ENCODE data around the gene TTYH2. TPM values are rescaled to one million over a fixed set of nuclear protein-coding genes. Genes with fewer than 3 reads are reported as not detected.

The TTYH2 gene
- total and polyA plus RNA-seq, 10 of the 15 experiments (the other 5 are each of a cell fraction or from before 2014, with no cell fraction given): 0.26 to 25.2 (median 6.6) TPM

DNA sequence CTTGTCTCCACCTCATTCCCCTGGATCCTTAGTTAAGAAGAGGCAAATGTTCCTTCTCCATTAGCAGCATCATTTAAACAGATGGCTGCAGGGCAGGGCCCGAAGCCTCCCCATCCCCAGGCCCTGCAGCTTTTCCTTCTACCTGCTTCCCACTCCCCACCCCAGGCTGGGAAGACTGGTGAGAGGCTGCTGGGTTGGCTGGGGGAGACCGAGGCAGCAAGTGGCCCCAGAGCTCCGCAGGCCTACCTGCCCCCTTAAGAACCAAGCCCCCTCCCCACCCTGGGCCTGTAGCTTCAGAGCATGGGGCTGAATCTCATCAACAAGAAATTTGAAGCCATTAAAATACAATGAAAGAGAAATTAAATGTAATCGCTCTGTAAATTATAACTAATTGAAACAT, 32.0 kb upstream of the TTYH2 start:
- ChIA-PET SMC1A (ENCODE audit: uncharacterized antibody, unreplicated experiment) (no interaction called here), RAD21 (ENCODE audit: unreplicated experiment) (no interaction called here), POLR2A (no interaction called here), CTCF (interaction anchor here (1.6 to 3.5 kb wide), 2 partner anchors 10 to 90 kb away, joined by 5 to 19 read pairs; no protein-coding TSS in a partner anchor)
- Histone ChIP-seq H3K9me3 (replicated peaks; ENCODE audit: control insufficient read depth, insufficient read depth, low read length) (no peaks in the 10 kb centered on the region), H3K4me3 (no peak overlapping the region), H3K79me2 (ENCODE audit: control insufficient read depth, insufficient read depth, low read length) (no peaks in the 10 kb centered on the region), H3K4me1 (ENCODE audit: control insufficient read depth, insufficient read depth, low read length) (no peaks in the 10 kb centered on the region), H3K36me3 (ENCODE audit: control insufficient read depth in 2 of 2, insufficient read depth in 2 of 2, low read length in 1 of 2) (no peaks in the 10 kb centered on the region), H3K9ac (ENCODE audit: control insufficient read depth, insufficient read depth, low read length) (no peak overlapping the region), H3K27ac (ENCODE audit: control insufficient read depth, insufficient read depth) (no peak overlapping the region), H3K27me3 (replicated peaks in 1 of 2; ENCODE audit: control insufficient read depth in 2 of 2, insufficient read depth in 2 of 2, low read length in 1 of 2) (peaks cover 0 to 2% of the 10 kb centered on the region in 2 experiments; a peak in 2 of 4 replicates), H2AFZ (ENCODE audit: control insufficient read depth, low read depth, low read length) (no peak overlapping the region), H4K20me1 (ENCODE audit: control insufficient read depth, insufficient read depth) (no peaks in the 10 kb centered on the region), H3K4me2 (ENCODE audit: control insufficient read depth, insufficient read depth) (no peak overlapping the region)
- intact Hi-C loops (cut with micrococcal nuclease; ENCODE audit: unreplicated experiment) (no loop called here), in situ Hi-C loops (cut with MboI) (no loop called here)
- WGBS (ENCODE audit: insufficient coverage, insufficient replicate concordance, low lambda C conversion rate, missing lambda C conversion rate): 9% methylated on average over 4 of the region's 4 CpGs
- no TSS peak for BruUV-seq (replicated peaks)
- DNase-seq (ENCODE audit: low read depth, low spot score) (no peak), FAIRE-seq (no peak), ATAC-seq (no peak)
- TF ChIP-seq NR2C2 (IDR thresholded peaks at IDR 0.05; ENCODE audit: borderline replicate concordance, control insufficient read depth, insufficient read length, low read depth) (no peak), CHD2 (IDR thresholded peaks at IDR 0.05; ENCODE audit: borderline replicate concordance, low read depth, low read length) (no peak), KDM1A (IDR thresholded peaks at IDR 0.05; ENCODE audit: borderline replicate concordance) (no peak), TCF12 (IDR thresholded peaks at IDR 0.05; ENCODE audit: low read depth, low read length) (no peak), HDAC6 (IDR thresholded peaks at IDR 0.05; ENCODE audit: unreplicated experiment) (no peak), IKZF1 (conservative IDR thresholded peaks at IDR 0.05) (no peak), ZBED1 (IDR thresholded peaks at IDR 0.05; ENCODE audit: borderline replicate concordance) (no peak), BACH1 (IDR thresholded peaks at IDR 0.05; ENCODE audit: borderline replicate concordance) (no peak), E2F8 (IDR thresholded peaks at IDR 0.05; ENCODE audit: low read depth, partially characterized antibody) (no peak), BHLHE40 (IDR thresholded peaks at IDR 0.05; ENCODE audit: borderline replicate concordance in 1 of 2, low read depth in 2 of 2, low read length in 1 of 2) (no peak), GABPA (IDR thresholded peaks at IDR 0.05; ENCODE audit: low read depth) (no peak), SMARCA5 (IDR thresholded peaks at IDR 0.05) (no peak), RBBP5 (conservative IDR thresholded peaks at IDR 0.05) (no peak), NR2F1 (conservative IDR thresholded peaks at IDR 0.05) (no peak), ETV6 (conservative IDR thresholded peaks at IDR 0.05 in 1 of 2, IDR thresholded peaks at IDR 0.05 in 1 of 2; ENCODE audit: borderline replicate concordance in 1 of 2, low read depth in 1 of 2) (no peak), PML (IDR thresholded peaks at IDR 0.05; ENCODE audit: low read length) (no peak)
- TF ChIP-seq, protein P1, sequence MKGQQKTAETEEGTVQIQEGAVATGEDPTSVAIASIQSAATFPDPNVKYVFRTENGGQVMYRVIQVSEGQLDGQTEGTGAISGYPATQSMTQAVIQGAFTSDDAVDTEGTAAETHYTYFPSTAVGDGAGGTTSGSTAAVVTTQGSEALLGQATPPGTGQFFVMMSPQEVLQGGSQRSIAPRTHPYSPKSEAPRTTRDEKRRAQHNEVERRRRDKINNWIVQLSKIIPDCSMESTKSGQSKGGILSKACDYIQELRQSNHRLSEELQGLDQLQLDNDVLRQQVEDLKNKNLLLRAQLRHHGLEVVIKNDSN (IDR thresholded peaks at IDR 0.05; ENCODE audit: borderline replicate concordance, extremely low read length, insufficient read depth, low read depth, low read length): no peak
- TF ChIP-seq, protein P2, sequence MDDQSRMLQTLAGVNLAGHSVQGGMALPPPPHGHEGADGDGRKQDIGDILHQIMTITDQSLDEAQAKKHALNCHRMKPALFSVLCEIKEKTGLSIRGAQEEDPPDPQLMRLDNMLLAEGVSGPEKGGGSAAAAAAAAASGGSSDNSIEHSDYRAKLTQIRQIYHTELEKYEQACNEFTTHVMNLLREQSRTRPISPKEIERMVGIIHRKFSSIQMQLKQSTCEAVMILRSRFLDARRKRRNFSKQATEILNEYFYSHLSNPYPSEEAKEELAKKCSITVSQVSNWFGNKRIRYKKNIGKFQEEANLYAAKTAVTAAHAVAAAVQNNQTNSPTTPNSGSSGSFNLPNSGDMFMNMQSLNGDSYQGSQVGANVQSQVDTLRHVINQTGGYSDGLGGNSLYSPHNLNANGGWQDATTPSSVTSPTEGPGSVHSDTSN (IDR thresholded peaks at IDR 0.05; ENCODE audit: insufficient replicate concordance, low read depth, low read length): no peak
- TF ChIP-seq, protein P3, sequence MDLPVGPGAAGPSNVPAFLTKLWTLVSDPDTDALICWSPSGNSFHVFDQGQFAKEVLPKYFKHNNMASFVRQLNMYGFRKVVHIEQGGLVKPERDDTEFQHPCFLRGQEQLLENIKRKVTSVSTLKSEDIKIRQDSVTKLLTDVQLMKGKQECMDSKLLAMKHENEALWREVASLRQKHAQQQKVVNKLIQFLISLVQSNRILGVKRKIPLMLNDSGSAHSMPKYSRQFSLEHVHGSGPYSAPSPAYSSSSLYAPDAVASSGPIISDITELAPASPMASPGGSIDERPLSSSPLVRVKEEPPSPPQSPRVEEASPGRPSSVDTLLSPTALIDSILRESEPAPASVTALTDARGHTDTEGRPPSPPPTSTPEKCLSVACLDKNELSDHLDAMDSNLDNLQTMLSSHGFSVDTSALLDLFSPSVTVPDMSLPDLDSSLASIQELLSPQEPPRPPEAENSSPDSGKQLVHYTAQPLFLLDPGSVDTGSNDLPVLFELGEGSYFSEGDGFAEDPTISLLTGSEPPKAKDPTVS (IDR thresholded peaks at IDR 0.05; ENCODE audit: low read depth, low read length): no peak

All from GM12878 (cell line).